Measurements from ENCODE around the gene CDKN2AIP. TPM values are rescaled to one million over a fixed set of nuclear protein-coding genes. Genes with fewer than 3 reads are reported as not detected.

Gene CDKN2AIP
- total and polyA plus RNA-seq, 10 of the 15 experiments (the other 5 are each of a cell fraction or from before 2014, with no cell fraction given), result 6.0 to 22.7 (median 15.9) TPM

GRCh38 chr4:183441276-183441675 lies 3.2 kb upstream of the CDKN2AIP start (continued):
- no peak for TF ChIP-seq TCF12 (IDR thresholded peaks at IDR 0.05; ENCODE audit: low read depth, low read length)
- no peak for TF ChIP-seq SIN3A (IDR thresholded peaks at IDR 0.05; ENCODE audit: low read depth, low read length)
- TF ChIP-seq MYB (IDR thresholded peaks at IDR 0.05; ENCODE audit: borderline replicate concordance, low read depth, low read length), result no peak
- no peak for TF ChIP-seq POU2F2 (IDR thresholded peaks at IDR 0.05; ENCODE audit: borderline replicate concordance, low read depth, low read length)
- TF ChIP-seq SRF (IDR thresholded peaks at IDR 0.05; ENCODE audit: low read depth in 2 of 2, low read length in 2 of 2), result no peak

GRCh38 chr4:183443655-183444213 lies 702 bp upstream of the CDKN2AIP start:
- no TSS peak for BruUV-seq (replicated peaks)
- ATAC-seq (no peak), FAIRE-seq (no peak), DNase-seq (ENCODE audit: low read depth, low spot score) (no peak)
- intact Hi-C loops (cut with micrococcal nuclease; ENCODE audit: unreplicated experiment), result loop anchor here (2.0 kb wide), 1 partner anchor 61 kb away; the partner anchor contains the start of gene ING2
- H3K9ac ChIP-seq (ENCODE audit: control insufficient read depth, insufficient read depth, low read length), result peak overlapping the region; percentile 95
- H3K4me2 ChIP-seq (ENCODE audit: control insufficient read depth, insufficient read depth), result peak overlapping the region; percentile 66
- peak overlapping the region; percentile 79 for H3K4me3 ChIP-seq
- no peaks in the 10 kb centered on the region for H4K20me1 ChIP-seq (ENCODE audit: control insufficient read depth, insufficient read depth)
- peaks cover 4 to 13% of the 10 kb centered on the region in 2 experiments; a peak in 3 of 4 replicates for H3K36me3 ChIP-seq (ENCODE audit: control insufficient read depth in 2 of 2, insufficient read depth in 2 of 2, low read length in 1 of 2)
- ChIA-PET POLR2A (interaction anchor here (0.7 to 1.4 kb wide), 3 partner anchors 56 to 215 kb away, joined by 3 to 7 read pairs (median 4); partner anchors contain the start of genes RWDD4 and TRAPPC11), RAD21 (ENCODE audit: unreplicated experiment) (no interaction called here), CTCF (interaction anchor here (2.1 kb wide), 1 partner anchor 37 kb away, joined by 5 read pairs; no protein-coding TSS in a partner anchor), SMC1A (ENCODE audit: uncharacterized antibody, unreplicated experiment) (interaction anchor here (1.0 to 1.2 kb wide), 3 partner anchors 13 to 182 kb away, joined by 3 to 4 read pairs (median 4); no protein-coding TSS in a partner anchor)
- no peaks in the 10 kb centered on the region for H3K27me3 ChIP-seq (replicated peaks in 1 of 2; ENCODE audit: control insufficient read depth in 2 of 2, insufficient read depth in 2 of 2, low read length in 1 of 2)
- peak overlapping the region; percentile 84 for H3K27ac ChIP-seq (ENCODE audit: control insufficient read depth, insufficient read depth)
- WGBS (ENCODE audit: insufficient coverage, insufficient replicate concordance, low lambda C conversion rate, missing lambda C conversion rate), result under 1% methylated on average over 30 of the region's 30 CpGs
- H3K9me3 ChIP-seq (replicated peaks; ENCODE audit: control insufficient read depth, insufficient read depth, low read length), result no peaks in the 10 kb centered on the region
- peaks cover 7% of the 10 kb centered on the region for H3K4me1 ChIP-seq (ENCODE audit: control insufficient read depth, insufficient read depth, low read length)
- in situ Hi-C loops (cut with MboI), result no loop called here
- peak overlapping the region; percentile 89 for H2AFZ ChIP-seq (ENCODE audit: control insufficient read depth, low read depth, low read length)
- H3K79me2 ChIP-seq (ENCODE audit: control insufficient read depth, insufficient read depth, low read length), result peaks cover 27% of the 10 kb centered on the region
- TF ChIP-seq LARP7 (IDR thresholded peaks at IDR 0.05) (no peak), YY1 (IDR thresholded peaks at IDR 0.05; ENCODE audit: low read depth, low read length) (0 out of 2 replicates have a peak, but pooled peaks have one; percentile 10), RUNX3 (IDR thresholded peaks at IDR 0.05; ENCODE audit: low read length) (0 out of 2 replicates have a peak, but pooled peaks have one; percentile 7), TARDBP (IDR thresholded peaks at IDR 0.05; ENCODE audit: borderline replicate concordance) (peak; percentile 7; the same call in 1 of the 2 replicates), ZNF207 (IDR thresholded peaks at IDR 0.05; ENCODE audit: borderline replicate concordance) (0 out of 2 replicates have a peak, but pooled peaks have one; percentile 37), ZBTB40 (IDR thresholded peaks at IDR 0.05; ENCODE audit: borderline replicate concordance) (no peak; the same call in 1 of the 2 replicates), HDGF (IDR thresholded peaks at IDR 0.05) (peak; percentile 60; the same call in 1 of the 2 replicates), MLLT1 (IDR thresholded peaks at IDR 0.05) (peak; percentile 11; the same call in 1 of the 2 replicates), MAX (IDR thresholded peaks at IDR 0.05; ENCODE audit: low read depth, low read length) (no peak), TCF12 (IDR thresholded peaks at IDR 0.05; ENCODE audit: low read depth, low read length) (0 out of 2 replicates have a peak, but pooled peaks have one; percentile 2)

All from GM12878 (cell line).